Aorta (tissue), 5 donors: Measurements from ENCODE around the gene SLITRK1. TPM values are rescaled to one million over a fixed set of nuclear protein-coding genes. Genes with fewer than 3 reads are reported as not detected.

Experiments
- ATAC-seq: fragments of 200-7000 bp; cut with Tn5 transposase; one replicate; pipeline ENCODE4 v1.9.1; 2022; ENCODE audit warnings: moderate library complexity; ENCODE audit not compliant: low FRiP score
- DNase-seq, 2 donors: peaks; one replicate each; pipeline ENCODE4 v3.0.0-alpha.2; 2020
- H3K27ac ChIP-seq, 2 donors: one replicate each; pipeline ENCODE4 v1.5.1; 2013; ENCODE audit warnings: low read length in 2 of 2, mild to moderate bottlenecking in 2 of 2, moderate library complexity in 2 of 2, control low read depth in 1 of 2, inconsistent platforms in 1 of 2, low read depth in 1 of 2
- H3K27me3 ChIP-seq, 2 donors: one replicate each; pipeline ENCODE4 v1.6.1; 2013; ENCODE audit warnings: control low read depth in 1 of 2, low read length in 1 of 2, mild to moderate bottlenecking in 1 of 2, moderate library complexity in 1 of 2; ENCODE audit not compliant: insufficient read depth in 2 of 2, control insufficient read depth in 1 of 2
- H3K36me3 ChIP-seq, 2 donors: one replicate each; pipeline ENCODE4 v1.6.1; 2013; ENCODE audit warnings: control low read depth in 1 of 2, low read length in 1 of 2, mild to moderate bottlenecking in 1 of 2; ENCODE audit not compliant: insufficient read depth in 2 of 2, control insufficient read depth in 1 of 2
- H3K4me1 ChIP-seq, 2 donors: one replicate each; pipeline ENCODE4 v1.6.1; 2013; ENCODE audit warnings: low read length in 2 of 2, control low read depth in 1 of 2, mild to moderate bottlenecking in 1 of 2, moderate library complexity in 1 of 2; ENCODE audit not compliant: insufficient read depth in 2 of 2, control insufficient read depth in 1 of 2
- H3K4me3 ChIP-seq, 2 donors: one replicate each; pipeline ENCODE4 v1.5.1; 2013; ENCODE audit warnings: low read length in 2 of 2, control low read depth in 1 of 2, mild to moderate bottlenecking in 1 of 2
- H3K9me3 ChIP-seq: one replicate; pipeline ENCODE4 v1.6.1; 2013; ENCODE audit warnings: mild to moderate bottlenecking, low read length; ENCODE audit not compliant: control insufficient read depth
- WGBS, 2 donors: extraction: QIAGEN DNeasy Blood & Tissue Kit; methylation state at CpG; one replicate each; pipeline ENCODE4 v1.1.7; 2013; 5-methylcytosine and 5-hydroxymethylcytosine counted together
- intact Hi-C, 2 donors: fragments of 100-400 bp; cut with DNase I; formaldehyde crosslinking; loops; one replicate each; pipeline versions ENCODE4 v1.14.2 to v1.15.0; 2022
- polyA plus RNA-seq, 2 donors: library from polyadenylated mRNA; stranded (reverse); fragments of 200-250 nt; gene quantifications; one replicate each; pipeline ENCODE4 v1.2.3, GENCODE V29; 2013
- total RNA-seq, 2 donors: library from RNA; stranded (reverse); fragmentation: NEBNext Ultra II Directional; extraction: Animal tissue kit (Norgen Biotek cat#: 25700); gene quantifications; one replicate each; pipeline ENCODE4 v1.2.1, GENCODE V29; 2021
- donor health status: healthy with polysubstance abuse.
- donor health status: Bipolar disorder and iron deficiency.
- donor health status: DM: no; HTN: no; CAD: no.
- donor health status: DM: no; HTN: no; CAD: no.
- donor health status: DM: yes; HTN: yes; CAD: no.

Gene SLITRK1
- total and polyA plus RNA-seq, 4 donors: 0.10 to 0.24 TPM; not detected in 2

DNA sequence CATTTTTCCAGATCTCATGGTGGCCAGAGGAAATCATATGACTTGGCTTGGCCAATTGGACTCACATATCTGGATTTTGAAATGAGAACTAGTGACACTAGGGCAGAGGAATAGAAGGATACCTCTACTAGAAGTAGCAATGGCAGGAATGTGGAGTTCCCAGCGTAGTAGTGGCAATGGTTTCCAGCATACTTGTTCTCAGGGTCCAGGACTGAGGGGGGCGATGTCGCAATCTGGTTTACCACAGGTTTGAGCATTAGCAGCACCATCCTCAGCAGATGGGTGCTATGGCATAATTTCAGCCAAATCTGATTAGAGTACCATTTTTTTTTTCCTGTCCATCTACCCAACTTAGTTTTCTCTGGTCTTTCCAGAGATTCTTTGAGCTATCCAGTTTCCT is 8.1 kb upstream of the SLITRK1 start:
- Histone ChIP-seq H3K27me3 (no peaks in the 10 kb centered on the region), H3K4me3 (no peak overlapping the region)
- intact Hi-C loops: no loop called here

DNA sequence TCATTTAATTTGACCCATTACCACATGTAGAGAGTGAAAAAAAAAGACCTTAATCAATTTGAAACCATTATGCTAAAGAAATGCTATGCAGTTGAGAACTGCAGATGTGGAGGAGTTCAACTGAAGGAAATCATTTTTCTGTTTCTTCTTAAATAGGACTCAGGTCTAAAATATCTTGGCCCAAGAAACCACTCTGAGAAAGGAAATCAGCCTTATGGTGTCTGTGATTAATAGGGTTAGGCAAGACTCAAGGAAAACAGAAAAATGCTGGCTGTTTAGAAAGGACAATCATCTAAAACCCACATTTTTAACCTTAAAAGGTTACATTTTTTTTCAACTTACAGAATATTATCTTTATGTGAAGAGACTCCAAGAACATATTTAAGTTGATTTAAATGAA is 1.9 kb upstream of the SLITRK1 start:
- Histone ChIP-seq H3K9me3 (no peaks in the 10 kb centered on the region), H3K36me3 (no peaks in the 10 kb centered on the region), H3K27me3 (no peaks in the 10 kb centered on the region), H3K27ac (no peak overlapping the region), H3K4me1 (peaks cover 0 to 2% of the 10 kb centered on the region in 2 donors), H3K4me3 (no peak overlapping the region)
- intact Hi-C loops: no loop called here
- DNase-seq (no peak), ATAC-seq (no peak)

More for the DNA sequence above, 8.1 kb upstream of the SLITRK1 start:
- ATAC-seq (no peak), DNase-seq (no peak)
- Histone ChIP-seq H3K4me1 (no peaks in the 10 kb centered on the region), H3K27ac (no peak overlapping the region), H3K9me3 (no peaks in the 10 kb centered on the region), H3K36me3 (no peaks in the 10 kb centered on the region)
- WGBS, 2 donors: 89 to 92% methylated on average over 3 of the region's 3 CpGs

DNA sequence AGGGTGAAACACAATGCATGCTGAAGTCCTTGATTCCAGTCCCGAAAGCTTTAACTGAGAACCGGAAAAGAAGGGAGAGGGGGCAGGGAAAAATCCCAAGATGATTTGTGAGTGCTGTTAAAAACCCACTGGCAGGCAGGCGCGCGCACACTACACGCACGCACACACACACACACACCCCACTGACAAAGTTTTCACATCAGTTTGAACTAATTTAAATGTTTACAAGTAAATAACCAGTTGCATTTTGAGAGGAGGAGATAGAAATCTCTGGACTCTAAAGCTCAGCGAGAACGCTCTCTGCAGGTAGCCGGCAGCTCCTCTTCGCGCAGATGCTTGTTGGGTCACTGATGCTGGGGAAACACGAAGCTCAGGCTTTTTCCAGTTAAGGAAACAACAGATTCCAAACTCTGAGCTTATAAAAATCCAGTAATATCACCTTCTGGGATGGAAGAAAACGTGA is 818 bp upstream of the SLITRK1 start:
- intact Hi-C loops: no loop called here
- Histone ChIP-seq H3K27ac (no peak overlapping the region), H3K36me3 (no peaks in the 10 kb centered on the region), H3K4me3 (no peak overlapping the region), H3K9me3 (no peaks in the 10 kb centered on the region), H3K27me3 (no peaks in the 10 kb centered on the region), H3K4me1 (peaks cover 0 to 2% of the 10 kb centered on the region in 2 donors)
- 4 to 12% methylated on average over 14 of the region's 14 CpGs for WGBS, 2 donors
- DNase-seq (no peak), ATAC-seq (no peak)

DNA sequence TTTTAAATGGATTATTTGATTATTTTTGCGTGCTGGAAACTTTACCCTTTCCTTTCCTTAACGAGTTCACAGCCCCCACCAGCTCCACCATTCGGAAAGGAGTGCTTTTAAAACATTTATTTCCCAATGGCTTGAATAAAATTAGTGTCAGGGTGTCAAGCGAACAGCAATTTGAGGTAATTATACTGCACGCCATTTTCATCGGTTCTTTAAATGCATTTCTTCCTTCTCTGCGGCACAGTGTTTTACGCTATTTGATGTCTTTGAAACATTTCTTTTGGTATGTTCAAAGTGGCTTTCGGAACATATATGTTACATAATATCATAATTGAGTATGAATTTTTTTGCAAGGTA is 309 bp upstream of the SLITRK1 start:
- Histone ChIP-seq H3K36me3 (no peaks in the 10 kb centered on the region), H3K9me3 (no peaks in the 10 kb centered on the region), H3K4me3 (no peak overlapping the region), H3K4me1 (peaks cover 0 to 2% of the 10 kb centered on the region in 2 donors), H3K27ac (no peak overlapping the region), H3K27me3 (no peaks in the 10 kb centered on the region)
- WGBS, 2 donors: 5 to 7% methylated on average over 9 of the region's 9 CpGs
- DNase-seq: no peak
- intact Hi-C loops: no loop called here
- no peak for ATAC-seq

DNA sequence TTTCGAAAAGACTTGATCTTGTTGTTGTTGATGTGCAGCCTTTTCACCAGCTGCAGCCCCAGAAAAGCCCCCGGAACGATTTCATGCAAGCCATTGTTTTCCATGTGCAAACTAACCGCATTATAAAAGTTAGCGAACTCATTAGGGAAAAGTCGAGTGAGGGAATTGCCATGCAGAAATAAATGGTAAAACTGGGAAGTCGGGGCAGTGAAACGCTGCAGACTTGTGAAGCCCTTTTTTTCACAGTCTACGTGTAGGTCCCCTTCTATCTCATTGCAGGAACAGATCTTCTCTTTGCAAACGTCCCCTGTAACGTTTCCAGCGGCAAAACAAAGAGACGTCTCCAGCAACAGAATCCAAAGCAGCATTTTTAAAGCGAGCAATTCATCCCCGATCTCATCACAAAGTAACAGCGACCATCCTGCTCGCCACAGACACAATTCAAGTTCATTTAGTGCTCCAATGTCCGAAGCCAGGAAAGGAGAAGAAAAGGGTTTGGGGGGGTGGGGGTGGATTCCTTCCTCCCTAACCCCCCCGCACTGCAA is 1.1 kb downstream of the SLITRK1 start:
- intact Hi-C loops: no loop called here
- ATAC-seq (no peak), DNase-seq (no peak)
- Histone ChIP-seq H3K36me3 (no peaks in the 10 kb centered on the region), H3K4me1 (peaks cover 0 to 2% of the 10 kb centered on the region in 2 donors), H3K27me3 (no peaks in the 10 kb centered on the region), H3K27ac (no peak overlapping the region), H3K9me3 (no peaks in the 10 kb centered on the region), H3K4me3 (no peak overlapping the region)
- WGBS, 2 donors: 2% methylated on average over 19 of the region's 19 CpGs

DNA sequence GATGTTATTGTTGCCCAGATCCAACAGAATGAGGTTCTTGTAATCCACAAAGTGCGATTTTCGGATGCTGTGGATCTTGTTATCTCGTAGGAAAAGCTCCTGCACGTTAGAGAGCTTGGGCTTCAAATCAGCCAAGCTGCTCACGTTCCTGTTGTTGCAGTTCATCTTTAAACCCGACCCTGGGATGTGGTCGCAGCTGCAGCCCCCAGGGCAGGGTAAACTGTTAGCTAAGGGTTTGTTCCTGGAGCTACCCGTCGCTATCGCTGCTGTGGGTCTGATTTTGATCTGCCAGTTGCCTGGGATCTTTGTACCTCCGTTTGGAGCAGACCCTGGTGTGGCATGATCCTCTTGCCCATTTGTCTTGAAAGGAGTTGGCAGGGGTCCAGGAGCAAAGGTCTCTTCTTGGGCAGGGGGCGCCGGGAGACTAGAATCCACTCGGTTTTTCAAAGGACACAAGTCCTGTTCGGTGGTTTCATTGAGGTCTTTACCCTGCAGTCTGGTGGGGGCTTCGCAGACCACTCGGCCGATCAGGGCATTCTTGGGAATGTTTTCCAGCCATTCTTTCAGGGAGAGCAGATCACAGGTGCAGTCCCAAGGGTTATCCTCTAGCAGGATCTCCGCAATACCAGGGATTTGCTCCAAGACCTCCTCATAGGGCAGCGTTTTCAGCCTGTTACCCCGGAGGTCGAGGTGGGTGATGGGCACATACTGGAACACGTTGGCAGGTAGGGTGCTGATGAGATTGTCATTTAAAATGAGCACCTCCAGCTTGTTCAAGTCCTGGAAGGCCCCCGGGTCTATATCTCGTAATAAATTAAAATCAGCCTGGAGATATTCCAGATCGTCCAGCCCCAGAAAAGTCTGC is 1.8 kb downstream of the SLITRK1 start:
- DNase-seq: no peak
- ATAC-seq: no peak
- peaks cover 0 to 2% of the 10 kb centered on the region in 2 donors for H3K4me1 ChIP-seq
- intact Hi-C loops: no loop called here
- H3K27me3 ChIP-seq: no peaks in the 10 kb centered on the region
- no peaks in the 10 kb centered on the region for H3K36me3 ChIP-seq
- H3K27ac ChIP-seq: no peak overlapping the region
- no peak overlapping the region for H3K4me3 ChIP-seq
- H3K9me3 ChIP-seq: no peaks in the 10 kb centered on the region
- WGBS, 2 donors: 4 to 5% methylated on average over 26 of the region's 26 CpGs

DNA sequence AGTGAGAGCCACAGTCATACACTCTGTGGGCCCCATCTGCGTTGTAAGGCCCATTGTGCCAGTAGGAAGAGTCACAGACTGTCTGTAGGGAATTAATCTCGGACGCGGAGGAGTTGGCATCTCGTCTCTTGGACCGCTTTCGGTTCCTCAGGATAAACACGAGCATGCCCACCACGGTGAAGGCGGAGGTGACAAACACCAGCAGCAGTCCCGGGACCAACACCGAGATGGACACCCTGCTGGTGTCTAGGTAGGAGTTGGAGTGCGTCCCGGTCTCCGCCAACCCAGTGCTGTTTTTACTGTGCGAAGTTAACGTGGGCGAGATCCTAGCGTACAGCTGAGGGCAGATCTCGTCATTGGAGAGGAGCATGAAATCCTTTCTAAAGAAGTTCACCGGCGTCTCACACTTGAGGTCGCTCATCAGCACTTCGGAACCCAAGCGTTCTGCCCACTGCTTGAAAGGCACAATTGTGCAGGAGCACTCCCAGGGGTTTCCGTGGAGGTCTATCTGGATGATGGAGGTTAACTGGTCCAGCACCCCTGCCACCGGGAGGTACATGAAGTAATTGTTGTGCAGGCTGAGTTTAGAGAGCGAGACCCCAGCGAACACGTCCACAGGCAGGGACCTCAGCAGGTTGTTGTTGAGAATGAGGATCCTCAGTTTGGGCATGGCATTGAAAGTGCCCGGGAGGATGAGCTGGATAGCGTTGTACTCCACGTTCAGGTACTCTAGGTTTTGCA is 2.7 kb downstream of the SLITRK1 start:
- intact Hi-C loops: no loop called here
- no peaks in the 10 kb centered on the region for H3K36me3 ChIP-seq
- 3 to 4% methylated on average over 33 of the region's 33 CpGs for WGBS, 2 donors
- no peak overlapping the region for H3K27ac ChIP-seq
- no peaks in the 10 kb centered on the region for H3K27me3 ChIP-seq
- peaks cover 0 to 2% of the 10 kb centered on the region in 2 donors for H3K4me1 ChIP-seq
- peak overlapping the region in 1 of 2 donors; percentile 30 for H3K4me3 ChIP-seq
- DNase-seq: peak in 1 of 2 donors; percentile 52
- no peaks in the 10 kb centered on the region for H3K9me3 ChIP-seq
- ATAC-seq: no peak

DNA sequence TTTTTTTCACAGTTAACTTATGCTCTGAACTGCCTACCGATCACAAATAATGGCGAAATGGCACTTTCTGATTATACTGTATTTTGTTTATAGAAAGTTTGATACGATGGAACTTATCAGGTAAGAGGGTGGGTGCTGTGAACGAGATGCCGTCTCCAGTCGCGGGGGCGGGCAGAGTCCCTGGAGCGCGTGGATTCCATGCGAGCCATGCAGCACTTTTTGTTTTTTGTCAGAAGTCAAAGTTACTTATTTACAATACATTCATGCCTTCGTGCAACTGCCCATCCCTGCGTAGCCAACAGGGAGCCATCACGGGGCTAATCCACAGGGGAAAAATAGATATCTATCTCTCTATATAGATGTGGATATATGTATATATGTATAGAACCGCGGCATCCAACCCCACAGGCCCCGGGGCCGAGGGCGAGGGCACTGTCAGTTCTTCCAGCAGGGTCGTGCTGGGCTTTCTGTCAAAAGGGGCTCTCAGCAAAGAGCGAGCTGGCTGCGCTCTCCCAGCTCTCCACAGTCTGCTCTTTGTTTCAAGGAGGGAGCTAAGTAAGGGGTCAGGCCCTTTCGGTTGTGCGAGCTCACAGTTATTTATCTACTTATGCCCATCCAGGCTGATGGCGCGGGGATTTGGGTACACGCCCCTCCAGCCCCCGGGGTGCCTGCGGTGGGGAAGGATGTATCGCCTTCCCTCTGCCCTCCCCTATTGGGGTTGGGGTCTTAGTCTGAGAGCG is 3.4 kb downstream of the SLITRK1 start:
- WGBS, 2 donors: 10 to 15% methylated on average over 31 of the region's 31 CpGs
- Histone ChIP-seq H3K4me1 (peaks cover 0 to 2% of the 10 kb centered on the region in 2 donors), H3K4me3 (peak overlapping the region in 1 of 2 donors; percentile 30), H3K36me3 (no peaks in the 10 kb centered on the region), H3K9me3 (no peaks in the 10 kb centered on the region), H3K27me3 (no peaks in the 10 kb centered on the region), H3K27ac (no peak overlapping the region)
- intact Hi-C loops: no loop called here
- peak in 1 of 2 donors; percentile 50 for DNase-seq
- ATAC-seq: no peak
